CD4-positive, alpha-beta T cell treated with Interleukin-15 for 4 hours (primary cell): ENCODE data around the gene DAZAP2.
A peak's percentile ranks its signal among the peaks of the same experiment; 100 is the strongest.

Experiments
- DNase-seq: peaks from one replicate; pipeline ENCODE4 v3.0.0-alpha.2; 2020; ENCODE audit warnings: low spot score

DAZAP2 gene, protein sequence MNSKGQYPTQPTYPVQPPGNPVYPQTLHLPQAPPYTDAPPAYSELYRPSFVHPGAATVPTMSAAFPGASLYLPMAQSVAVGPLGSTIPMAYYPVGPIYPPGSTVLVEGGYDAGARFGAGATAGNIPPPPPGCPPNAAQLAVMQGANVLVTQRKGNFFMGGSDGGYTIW

DNA sequence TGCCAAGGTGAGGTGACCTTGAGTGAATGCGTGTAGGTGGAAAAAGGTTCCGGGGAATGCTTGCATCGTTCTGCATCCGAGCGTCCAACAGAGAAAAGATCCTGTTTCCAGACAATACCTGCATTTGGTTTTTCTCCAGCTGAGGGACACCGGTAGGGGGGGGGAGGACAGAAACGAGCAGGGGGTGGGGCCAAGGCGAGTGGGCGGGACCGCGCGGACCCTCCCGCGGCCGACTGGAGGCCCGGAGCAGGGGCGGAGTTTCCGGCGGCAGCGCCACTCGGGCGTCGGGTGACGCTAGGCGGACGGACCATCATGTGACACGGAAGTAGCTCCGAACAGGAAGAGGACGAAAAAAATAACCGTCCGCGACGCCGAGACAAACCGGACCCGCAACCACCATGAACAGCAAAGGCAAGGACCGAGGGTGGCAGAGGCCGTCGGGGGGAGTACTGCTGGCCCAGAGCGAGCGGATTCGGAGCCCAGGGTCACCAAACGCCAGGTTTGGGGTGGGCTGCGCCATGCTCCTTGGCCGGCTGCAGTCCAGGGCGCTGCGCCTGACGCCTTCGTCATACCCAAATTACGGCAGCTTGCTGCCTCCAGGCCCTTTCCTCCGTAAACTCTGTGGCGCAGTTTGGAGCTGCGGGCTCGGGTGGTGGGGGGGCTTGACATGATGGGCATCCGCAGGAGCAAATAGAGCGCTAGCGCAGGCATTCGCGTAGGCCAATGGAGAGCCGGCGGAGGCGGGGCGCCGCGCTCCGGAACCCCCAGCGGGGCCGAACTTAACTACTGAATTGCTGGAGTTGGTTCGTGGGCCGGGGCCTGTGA, at the start of gene DAZAP2:
DAZAP2 (plus strand) TSS at position 317 of the 825 bp plus-strand sequence; CDS start at position 399, 82 bp downstream.
- DNase-seq = peak; percentile 95

DNA sequence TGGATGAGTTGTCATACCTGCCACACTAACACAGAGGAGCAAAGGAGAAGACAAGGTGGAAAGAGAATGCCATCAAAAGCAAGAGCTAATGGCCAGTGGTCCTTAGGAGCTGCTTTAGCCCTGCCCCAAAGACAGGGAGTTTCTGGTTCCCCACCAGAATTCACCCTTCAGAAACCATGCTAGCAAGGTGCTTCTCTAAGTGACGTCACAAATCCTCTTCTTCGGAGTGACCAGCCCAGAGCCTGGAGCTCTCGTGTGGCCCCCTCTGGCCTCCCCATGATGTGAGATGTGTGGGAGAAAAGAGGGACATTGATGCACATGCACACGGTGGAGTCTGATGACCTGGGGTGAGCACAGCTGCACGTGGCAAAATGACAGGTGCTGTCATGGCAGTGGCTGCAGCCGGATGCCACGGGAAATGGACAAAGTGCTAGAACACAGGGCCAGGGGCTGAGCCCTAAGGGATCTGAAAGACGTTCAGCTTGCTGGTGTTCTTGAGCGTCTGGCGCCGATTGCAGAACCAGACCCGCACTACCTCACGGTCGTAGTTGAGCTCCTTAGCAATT, 48.8 kb upstream of the DAZAP2 start:
- no peak for DNase-seq

DNA sequence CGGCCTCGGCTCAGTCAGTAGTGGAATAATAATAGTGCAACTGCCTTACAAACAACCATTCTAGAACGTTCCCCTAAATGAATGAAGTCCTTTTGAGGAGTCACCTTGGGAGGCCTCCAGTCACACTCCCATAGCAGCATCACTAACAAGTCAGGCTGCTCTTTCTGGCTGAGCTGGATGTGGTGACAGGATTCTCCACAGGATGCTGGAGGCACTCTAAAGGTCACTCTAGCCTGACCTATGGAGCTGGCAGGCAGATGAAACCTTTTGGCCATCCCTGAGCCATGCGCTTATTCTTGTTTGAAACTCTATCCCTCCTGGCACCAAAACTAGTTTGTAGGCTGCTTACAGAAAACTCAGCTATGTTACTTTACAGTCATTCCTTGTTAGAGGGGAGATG, 47.8 kb upstream of the DAZAP2 start:
- no peak for DNase-seq

DNA sequence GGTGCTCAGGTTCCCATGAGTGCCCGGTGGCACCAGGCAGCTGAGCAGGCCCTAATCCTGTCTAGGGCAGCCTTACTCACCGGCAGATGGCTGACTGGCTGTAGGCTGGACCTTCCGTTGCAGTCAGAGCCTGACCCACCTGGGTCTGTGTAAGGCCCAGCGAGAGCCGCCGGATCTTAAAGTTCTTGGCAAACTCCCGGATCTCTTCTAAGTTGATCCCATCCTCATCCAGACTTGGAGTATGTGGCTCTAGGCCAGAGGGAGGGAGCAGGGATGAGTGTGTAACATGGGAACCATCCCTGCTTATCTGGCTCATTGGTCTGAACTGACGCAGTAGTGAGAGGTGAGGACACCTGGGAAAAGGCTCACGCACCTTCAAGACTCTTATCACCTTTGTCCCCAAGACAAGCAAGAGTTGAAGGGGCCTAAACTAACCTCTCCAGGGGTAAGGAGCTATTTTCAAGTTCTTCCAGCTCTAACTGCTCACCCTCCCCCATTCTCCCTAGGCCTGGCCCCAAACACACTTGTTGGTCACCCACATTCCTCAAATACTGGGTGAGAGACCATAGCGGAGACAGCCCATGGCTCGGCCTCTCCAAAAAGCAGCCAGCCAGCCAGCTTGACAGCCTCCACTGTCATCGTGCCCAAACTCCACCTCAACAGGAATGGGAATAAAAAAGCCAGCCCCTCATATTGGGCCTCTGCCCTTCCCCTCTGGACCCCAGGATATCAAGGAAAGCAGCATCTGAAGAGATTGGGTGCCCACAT, 46.9 kb upstream of the DAZAP2 start:
- no peak for DNase-seq

DNA sequence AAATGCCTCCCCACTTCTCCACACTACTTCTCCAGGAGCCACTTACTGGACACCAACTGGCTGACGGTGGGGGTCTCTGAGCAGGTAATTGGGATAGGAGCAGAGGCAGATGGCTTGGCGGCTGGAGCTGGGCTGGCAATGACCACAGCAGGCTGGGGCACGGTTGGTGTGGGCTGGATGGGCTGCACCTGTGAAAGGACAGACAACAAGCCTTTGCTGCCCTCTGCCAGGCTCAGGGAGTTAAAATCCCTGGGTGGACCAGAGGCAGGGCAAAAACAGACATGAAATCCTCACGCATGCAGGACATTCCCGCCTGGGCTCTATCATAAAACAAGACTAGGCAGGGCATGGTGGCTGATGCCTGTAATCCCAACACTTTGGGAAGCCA, 46.3 kb upstream of the DAZAP2 start:
- DNase-seq = no peak

DNA sequence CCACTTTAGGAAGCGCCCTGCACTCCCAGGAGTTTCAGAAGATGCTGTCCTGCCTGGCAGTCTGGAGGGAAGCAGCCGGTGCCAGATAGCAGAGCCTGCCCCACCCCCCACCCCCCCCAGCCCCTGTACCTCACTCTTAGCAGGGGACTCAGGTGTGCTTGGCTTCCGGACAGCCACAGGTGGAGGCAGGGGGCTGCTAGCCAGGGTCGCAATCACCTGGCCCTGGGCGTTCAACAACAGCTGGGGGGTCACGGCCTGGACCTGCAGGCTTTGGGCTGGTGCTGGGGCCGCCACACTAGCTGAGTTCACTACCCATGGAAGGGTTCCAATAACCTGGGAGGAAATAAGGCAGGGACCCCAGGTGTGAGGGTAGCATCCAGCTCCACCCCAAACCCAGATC, 42.8 kb upstream of the DAZAP2 start:
- DNase-seq = no peak

DNA sequence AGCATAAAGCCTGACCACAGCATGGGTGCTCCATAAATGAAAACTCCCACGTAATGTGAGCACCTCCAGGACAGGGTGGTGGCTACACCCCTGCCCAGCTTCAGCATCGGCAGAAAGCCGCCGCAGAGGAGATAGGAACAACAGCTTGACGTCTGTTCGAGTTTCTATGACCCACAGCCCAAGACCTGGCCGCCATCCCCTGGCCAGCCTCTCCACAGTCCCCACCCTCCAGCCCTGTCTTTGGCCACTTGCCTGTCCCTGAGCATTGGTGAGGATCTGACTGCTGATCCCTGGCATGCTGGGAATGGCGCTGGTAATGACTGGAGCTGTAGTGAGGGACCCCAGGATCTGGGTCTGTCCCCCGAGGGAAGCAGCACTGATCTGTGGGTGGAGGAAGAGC, 42.1 kb upstream of the DAZAP2 start:
- no peak for DNase-seq

DNA sequence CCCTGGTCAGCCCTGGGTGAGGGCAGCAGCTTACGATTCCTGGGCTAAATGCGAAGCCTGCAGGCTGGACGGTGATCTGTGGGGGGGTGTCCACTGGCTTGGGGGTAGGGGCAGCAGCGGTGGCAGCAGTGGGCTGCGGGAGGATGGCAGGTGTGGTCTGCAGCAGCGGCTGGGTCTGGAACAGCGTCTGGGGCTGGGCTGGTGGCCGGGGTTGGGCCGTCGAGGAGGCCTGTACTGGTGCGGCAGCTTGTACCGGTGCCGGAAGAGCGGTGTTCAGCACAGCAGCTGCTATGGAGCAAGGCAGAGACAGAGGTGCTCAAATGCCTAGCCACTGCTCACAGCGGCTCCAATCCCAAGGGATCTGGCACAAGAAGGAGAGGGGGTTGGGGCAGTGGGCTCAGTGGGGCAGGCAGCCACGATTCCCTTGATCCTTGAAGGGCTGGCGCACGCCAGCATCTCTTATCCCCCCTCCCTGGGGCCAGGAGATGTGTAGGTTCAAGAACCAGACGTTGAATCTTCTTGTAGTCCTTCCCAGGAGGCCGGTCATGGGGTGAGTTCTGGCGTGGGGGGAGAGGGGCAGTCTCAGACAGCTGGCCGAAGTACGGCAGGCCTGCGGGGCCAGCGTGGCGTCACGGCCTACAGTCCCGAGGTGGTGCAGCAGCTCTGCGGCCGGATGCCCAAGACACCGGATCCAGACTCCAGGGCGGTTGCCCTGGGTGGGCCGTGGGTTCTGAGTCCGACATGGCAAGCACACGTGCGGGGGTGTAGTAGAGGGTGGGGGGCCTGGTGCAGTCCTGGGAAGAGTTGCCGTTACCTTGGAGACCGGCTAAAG, 40.7 kb upstream of the DAZAP2 start:
- no peak for DNase-seq

DNA sequence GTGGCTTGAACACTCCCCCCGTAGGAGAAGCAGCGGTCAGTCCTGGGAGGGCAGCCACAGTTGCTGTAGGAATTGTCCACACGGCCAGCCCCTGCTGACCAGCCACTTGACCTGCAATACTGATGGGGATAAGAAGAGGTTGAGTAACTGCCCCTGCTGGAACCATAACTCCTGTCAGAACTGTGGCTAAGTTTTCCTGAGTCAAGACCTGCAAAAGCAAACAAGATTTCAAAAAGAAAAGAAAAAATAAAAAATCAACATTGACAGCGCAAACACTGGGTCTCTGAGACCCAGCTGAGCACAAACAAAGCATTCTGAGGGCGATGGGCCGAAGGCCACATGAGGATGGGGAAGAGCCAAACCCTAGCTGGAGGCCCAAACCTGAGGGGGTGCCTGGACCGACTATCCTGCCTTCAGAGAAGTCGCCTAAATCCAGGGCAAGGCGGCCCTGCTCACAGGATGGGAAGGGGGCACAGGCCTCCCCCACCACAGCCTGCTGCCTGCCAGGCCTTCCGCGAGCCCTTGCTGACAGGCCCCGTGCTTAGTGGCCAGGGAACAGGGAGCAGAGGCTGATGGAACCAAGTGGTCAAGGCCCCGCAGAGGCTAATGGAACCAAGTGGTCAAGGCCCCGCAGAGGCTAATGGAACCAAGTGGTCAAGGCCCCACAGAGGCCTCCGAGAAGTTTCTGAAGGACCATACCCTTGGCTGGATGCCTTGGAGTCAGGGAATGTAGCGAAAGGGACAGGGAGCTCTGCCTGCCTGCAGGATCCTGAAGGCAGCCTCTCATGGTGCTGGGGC, 39.9 kb upstream of the DAZAP2 start:
- no peak for DNase-seq

DNA sequence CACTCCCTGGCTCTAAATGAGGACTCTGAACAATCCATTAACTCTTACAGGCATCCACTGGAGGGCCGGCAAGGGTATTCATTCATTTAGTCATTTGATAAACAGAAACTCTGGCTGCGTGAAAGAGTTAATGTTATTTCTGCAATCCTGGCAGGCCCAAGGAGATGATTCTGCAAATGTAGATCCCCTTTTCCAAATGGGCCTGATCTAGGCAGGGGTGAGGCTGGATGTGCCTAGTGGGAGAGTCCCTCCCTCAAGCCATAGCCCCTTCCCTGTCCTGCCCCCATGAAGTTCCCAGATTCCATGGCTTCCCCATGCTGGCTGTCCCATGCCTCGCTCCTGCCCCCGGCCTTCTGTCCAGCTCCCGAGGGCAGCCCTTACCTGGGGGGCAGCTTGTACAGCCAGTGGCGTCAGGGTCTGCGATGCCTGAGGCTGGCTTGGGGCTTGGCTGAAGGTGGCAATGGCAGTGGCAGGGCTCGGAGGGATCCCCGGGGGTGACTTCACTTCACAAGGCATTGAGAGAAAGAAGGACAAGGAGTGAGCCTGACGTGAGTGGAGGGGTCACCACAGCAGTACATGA, 39.2 kb upstream of the DAZAP2 start:
- no peak for DNase-seq

DNA sequence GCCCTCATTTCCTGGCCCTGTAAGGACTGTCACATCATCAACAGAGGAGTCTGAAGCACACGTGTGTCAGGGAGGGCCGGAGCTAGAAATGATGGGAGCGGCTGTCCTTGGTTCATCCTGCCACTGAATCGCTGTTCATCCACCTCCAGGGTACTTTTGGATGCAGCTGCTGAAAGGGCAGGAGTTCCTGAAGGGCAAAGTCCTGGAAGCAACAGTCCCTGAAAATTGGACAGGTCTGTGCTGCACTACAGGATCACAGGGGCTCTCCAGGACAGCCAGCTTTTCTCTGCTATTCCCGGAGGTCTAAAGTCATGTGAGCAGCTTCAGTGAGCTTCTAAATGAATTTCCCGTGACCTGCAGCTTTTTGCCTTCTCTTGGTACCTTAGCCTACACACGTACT, 38.5 kb upstream of the DAZAP2 start:
- no peak for DNase-seq

DNA sequence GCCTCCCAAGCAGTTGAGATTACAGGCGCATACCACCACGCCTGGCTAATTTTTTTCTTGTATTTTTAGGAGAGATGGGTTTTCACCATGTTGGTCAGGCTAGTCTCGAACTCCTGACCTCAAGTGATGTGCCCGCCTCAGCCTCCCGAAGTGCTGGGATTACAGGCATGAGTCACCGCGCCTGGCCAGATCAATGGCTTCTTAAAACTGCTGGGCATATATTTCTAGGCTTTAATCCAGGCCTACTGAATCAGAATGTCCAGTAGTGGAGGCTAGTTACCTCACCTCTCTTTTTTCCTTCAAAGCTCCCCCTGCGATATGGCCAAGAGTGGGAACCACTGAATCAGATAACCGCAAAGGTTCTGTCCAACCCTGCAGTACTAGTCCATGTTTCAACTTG, 37.8 kb upstream of the DAZAP2 start:
- DNase-seq = no peak

DNA sequence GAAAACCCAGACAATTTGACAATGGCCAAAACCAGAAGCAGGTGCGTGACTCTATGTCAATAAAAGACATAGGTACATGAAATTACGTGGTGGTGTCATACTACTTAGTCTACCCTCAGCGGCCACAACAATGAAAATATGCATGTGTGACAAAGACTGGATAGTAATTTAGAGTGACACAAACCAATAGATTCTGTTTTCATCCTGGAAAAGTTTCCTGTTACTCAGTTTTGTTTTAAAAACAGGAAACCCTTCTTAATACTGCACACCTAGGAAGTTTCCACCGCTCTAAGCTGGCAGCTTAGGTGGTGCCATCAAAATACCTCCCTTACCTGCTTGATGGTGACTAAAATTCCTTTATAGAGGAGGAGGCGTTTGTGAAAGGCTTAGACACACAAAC, 35.9 kb upstream of the DAZAP2 start:
- peak; percentile 5 for DNase-seq

DNA sequence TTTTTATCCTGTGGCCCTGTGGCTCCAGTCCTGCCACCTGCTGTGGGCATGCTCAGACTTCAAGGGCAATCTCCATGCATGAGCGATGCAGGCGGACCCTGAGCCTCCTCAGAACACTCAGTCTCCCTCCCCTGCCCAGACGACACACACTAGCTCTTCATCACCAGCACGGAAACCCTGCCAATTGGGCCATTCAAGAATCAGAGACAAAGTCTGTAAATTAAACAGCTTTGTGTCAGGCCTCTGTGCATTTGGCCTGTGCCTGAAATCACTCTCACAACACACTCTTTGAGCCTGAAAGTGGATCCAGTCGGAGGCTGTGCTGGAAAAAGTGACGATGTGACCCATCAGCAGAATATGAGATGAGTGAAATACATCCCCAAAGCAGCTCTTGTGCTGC, 33.3 kb upstream of the DAZAP2 start:
- DNase-seq = no peak

DNA sequence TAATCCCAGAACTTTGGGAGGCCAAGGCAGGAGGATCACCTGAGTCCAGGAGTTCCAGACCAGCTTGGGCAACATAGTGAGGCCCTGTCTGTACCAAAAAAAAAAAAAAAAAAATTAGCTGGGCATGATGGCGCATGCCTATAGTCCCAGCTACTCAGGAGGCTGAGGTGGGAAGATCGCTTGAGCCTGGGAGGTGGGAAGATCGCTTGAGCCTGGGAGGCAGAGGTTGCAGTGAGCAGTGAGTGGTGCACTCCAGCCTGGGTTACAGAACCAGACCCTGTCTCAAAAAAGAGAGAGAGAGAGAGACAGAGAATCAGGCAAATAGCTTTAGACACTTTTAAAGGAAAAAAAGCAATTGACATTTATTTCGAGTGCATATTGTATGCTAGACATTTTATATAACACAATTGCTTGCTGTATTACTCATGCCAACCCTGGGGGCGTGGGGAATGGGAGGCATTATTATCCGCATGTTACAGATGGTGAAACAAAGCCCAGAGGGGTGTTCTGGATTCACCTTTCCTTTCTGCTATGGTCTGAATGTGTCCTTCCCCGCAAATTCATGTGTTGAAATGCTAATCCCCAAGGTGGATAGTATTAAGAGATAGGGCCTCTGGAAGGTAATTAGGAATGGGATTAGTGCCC, 30.5 kb upstream of the DAZAP2 start:
- DNase-seq = no peak

DNA sequence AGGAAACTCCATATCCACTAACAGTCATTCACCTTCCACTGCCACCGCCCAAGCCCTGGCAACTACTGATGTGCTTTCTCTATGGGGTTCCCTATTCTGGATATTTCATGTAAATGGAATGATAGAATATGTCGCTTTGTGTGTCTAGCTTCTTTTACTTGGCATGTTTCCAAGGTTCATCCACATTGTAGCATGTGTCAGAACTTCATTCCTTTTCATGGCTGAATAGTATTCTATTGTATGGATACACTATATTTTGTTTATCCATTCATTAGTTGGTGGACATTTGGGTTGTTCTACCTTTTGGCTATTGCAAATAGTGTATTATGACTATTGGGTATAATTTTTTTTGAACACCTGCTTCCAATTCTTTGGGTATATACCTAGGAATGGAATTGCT, 29.4 kb upstream of the DAZAP2 start:
- no peak for DNase-seq

DNA sequence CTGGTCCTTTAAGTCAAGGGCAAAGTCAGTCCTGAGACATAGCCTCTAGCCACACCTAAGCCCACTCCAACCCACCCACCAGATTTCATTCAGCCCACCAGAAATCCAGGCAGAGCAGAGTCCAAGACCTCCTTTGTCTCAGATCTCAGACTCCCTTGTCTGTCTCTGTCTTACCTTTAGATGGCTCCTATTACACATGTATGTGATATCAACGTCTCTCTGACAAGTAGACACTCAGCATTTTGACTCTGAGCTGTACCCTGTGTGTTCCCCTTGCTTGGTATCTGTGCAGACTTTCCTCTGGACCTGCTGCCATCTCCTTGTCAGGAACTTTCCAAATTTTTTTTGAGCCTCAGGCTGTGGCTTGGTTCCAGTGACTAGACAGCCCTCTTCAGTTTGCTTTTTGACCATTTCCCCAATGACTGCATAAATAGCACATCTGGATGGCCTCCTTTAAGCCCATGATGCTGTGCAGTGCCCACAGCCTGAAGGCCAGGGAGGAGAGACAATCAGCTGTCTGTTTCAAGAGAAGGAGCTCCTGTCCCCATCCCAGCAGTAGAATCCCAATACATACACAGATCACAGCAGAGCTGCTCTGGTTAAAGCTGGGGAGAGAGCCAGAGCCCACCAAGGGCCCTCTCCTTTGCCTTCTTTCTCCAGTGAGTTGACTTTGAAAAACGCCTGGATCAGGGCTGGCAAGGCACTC, 27.8 kb upstream of the DAZAP2 start:
- no peak for DNase-seq

DNA sequence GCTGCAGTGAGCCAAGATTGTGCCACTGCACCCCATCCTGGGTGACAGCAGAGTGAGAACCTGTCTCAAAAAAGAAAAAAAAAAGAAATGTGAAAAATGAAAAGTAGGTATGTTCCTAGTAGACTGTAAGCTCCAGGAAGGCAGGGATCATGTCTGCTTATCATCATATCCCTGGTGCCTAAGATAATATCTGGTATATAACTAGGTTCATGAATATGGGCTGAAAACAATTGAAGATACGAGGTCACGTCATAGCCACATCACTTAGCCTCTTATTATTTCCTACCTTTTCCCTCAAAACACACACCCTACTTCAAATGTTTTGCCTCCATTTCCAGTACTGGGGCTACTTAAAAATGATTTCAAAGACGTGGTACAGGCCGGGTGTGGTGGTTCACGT, 23.7 kb upstream of the DAZAP2 start:
- no peak for DNase-seq

DNA sequence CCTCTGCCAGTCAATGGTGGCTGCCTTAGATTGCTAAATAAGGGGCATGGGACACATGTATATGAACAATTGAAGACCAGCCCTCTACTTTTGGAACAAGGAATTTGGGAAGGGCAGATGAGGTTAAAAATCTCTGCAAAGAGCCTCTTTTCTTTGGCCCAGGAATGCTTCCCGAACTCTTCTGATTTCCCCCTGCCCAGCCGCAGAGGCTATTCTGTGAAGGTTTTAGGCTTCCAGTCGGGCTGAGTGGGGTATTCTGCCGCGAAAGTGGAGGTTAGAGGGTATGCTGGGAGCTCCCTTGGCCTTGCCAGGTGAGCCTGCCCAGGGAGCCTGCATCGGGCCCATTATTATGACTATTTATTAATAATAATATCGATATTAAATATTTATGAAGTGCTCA, 22.0 kb upstream of the DAZAP2 start:
- no peak for DNase-seq
